Activated CD8-positive, alpha-beta memory T cell treated with anti-CD3 and anti-CD28 coated beads for 24 hours (primary cell): ENCODE results near the gene MYOM3.
"Not testable (repeated sequence)": the region's sequence is repeated elsewhere in the genome, so short reads cannot be mapped to it uniquely, and the experiment has no call there.

Experiments
- DNase-seq: peaks from one replicate; pipeline ENCODE4 v3.0.0-alpha.2; 2020

MYOM3 gene

GRCh38 chr1:24069817-24070216, 42.1 kb downstream of the MYOM3 start:
- DNase-seq, result no peak

GRCh38 chr1:24067978-24068377, 44.0 kb downstream of the MYOM3 start:
- no peak for DNase-seq

DNA sequence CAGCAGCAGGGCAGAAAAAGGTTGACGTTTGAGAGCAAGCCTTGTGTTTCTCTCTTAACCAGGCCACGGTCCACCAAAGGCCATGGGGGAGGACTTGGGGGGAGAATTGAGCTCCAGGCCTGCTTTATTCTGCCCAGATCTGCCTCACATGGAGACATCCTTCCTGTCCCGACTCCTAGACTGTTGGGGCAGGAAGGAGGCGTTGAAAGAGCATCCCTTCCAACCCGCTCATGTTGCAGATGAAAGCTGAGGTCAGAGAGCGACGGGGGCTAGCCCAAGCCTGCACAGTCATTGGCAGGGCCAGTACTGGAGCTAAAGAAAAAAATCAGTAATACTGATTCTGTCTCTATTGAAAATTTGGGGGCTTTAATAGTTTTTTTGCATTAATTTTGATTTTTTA, 46.6 kb downstream of the MYOM3 start:
- no peak for DNase-seq

DNA sequence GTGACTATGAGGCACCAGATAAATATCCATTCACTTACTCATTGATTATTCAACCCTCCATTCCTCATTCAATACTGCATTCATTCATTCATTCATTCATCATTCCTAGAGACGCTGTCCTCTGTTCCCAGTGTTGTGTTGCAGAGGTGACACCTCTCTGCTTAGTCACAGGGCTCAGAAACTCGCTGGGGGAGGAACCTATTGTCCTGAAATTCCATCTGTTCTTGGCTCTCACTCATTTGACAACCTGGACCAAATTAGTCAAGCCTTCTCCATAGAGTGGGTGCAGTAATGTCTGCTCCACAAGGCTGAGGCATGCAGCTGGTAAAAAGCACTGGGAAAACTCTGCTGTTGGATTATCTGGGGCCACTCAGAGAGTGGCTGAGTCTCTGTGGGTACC, 49.7 kb downstream of the MYOM3 start:
- DNase-seq, result no peak

GRCh38 chr1:24060482-24060881, 51.5 kb downstream of the MYOM3 start:
- DNase-seq, result no peak

DNA sequence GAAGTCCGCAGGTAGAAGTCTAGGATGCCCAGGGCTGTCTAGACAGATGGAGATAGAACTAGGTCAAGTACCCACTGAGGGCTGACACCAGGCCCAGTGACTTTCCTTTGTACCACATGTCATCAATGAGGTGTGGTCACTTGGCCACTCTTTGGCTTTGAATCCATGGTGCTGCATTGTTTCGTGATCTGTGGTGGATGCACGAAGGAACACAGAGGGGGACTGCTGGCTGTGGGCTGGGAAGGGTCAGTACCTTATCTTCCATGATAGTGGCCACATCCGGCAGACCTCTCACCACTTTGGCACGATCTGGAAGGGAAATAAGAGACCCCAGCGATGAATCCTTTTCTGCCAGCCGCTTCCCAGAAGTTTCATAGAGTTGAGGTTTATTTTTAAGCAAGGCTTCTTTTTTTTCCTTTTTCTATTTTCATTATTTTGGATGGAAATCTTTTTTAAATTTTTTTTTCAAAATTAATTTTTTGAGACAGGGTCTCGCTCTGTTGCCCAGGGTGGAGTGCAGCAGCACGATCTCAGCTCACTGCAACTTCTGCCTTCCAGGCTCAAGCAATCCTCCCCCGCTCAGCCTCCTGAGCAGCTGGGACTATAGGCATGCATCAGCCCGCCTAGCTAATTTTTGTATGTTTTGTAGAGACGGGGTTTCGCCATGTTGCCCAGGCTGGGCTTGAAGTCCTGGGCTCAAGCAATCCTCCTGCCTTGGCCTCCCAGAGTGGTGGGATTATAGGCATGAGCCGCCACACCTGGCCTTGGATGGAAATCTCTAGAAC, 53.1 kb downstream of the MYOM3 start:
- DNase-seq, result no peak

GRCh38 chr1:24057171-24057570, 54.8 kb downstream of the MYOM3 start:
- no peak for DNase-seq

DNA sequence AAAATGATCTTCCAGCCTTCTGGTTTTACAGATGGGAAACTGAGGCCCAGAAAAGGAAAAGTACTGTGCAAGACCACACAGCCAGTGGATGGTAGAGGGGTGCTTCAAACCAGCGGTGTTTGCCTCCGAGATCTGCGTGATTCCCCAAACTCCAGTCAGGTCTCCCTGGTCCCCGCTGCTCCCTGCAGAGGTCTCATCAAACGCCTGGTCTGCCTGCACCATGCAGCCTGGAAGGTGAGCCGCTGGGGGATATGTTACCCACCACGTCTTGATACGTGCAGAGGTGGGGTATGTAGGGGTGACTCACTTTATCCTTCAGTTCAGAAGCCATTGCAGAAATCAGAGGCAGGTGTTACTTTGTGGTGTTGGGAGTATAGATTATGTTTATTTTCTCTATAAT, 56.3 kb downstream of the MYOM3 start:
- no peak for DNase-seq

DNA sequence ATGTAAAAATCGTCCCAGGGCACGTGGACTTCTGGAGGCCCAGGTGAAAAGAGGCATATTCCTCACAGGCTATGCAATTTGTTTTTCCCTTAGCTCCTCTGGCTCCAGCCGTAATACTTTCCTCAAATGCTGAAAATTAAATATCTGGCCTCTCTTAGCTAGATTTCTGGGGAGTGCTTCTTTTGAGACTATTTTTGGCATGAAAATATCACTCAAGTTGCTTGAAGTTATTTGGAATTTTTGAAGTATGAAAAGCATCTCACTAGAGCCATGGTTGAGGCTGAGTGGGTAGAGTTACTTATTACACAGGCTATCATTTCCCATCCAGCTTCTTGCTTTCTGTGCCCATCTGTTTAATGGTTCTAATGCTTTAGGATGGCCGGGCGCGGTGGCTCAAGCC, 59.7 kb downstream of the MYOM3 start:
- DNase-seq, result no peak

GRCh38 chr1:24051206-24051945, 60.6 kb downstream of the MYOM3 start:
- no peak for DNase-seq

- no peak for DNase-seq
Measured at GRCh38 chr1:24049733-24050132, 62.2 kb downstream of the MYOM3 start.

DNA sequence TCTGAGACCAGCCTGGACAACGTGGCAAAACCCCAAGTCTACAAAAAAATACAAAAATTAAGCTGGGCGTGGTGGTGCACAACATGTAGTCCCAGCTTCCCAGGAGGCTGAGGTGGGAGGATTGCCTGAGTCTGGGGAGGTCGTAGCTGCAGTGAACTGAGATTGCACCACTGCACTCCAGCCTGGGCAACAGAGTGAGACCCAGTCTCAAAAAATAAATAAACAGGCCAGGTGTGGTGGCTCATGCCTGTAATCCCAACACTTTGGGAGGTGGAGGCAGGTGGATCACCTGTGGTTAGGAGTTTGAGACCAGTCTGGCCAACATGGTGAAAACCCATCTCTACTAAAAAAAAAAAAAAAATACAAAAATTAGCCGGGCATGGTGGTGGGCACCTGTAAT, 63.0 kb downstream of the MYOM3 start:
- not testable (repeated sequence) for DNase-seq

DNA sequence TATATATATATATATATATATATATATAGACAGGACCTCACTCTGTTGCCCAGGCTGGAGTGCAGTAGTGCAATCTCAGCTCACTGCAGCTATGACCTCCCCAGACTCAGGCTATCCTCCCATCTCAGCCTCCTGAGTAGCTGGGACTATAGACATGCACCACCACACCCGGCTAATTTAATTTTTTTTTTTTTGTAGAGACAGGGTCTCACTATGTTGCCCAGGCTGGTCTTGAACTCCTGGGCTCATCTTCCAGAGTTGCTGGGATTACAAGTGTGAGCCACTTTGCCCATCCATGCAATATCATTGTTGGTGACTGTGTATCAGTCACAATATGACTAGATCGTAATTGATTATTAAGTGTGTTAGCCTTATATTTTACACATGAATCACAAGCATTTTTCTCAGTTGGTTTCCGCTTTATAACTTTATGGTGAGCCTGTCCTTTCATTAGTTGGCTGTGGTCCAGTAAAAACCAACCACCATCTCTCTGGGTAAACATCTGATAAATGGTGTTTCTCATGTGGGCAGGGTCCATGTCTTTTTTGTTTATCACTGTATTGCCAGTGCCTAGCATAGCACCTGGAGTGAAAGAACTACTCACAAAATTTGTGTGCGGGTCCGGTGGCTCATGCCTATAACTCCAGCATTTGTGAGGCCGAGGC, 63.6 kb downstream of the MYOM3 start:
- DNase-seq, result no peak

DNA sequence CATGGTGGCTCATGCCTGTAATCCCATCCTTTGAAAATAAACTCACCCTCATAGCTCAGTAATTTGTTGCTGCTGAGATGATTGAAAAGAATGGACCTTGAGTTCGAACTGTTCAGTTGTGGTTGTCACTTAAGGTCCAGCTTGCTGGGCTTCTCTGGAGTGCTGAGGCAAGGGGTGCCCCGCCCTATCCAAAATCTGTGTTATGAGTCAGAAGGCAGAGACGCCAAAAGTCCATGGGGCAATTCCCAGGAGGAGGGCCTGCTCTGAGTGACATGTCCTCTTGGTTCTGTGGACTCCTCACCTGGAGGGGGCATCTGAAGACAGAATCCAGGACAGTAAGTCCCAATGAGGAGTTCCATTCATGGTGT, 64.8 kb downstream of the MYOM3 start:
- no peak for DNase-seq

DNA sequence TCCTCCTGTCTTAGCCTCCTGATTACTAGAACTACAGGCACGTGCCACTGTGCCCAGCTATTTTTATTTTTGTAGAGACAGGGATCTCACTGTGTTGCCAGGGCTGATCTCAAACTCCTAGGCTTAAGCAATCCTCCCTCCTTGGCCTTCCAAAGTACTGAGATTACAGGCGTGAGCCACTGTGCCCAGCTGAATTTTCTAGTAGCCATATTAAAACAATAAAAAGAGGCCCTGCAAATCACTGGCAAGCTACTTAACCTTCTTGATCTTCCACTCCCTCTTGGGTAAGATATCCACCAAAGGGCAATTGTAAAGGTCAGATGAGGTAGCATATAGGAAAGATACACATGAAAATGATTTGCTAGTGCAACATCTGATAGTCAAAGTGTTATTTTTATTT, 66.2 kb downstream of the MYOM3 start:
- DNase-seq, result no peak

- DNase-seq, result not testable (repeated sequence)
Measured at GRCh38 chr1:24044672-24045071, 67.3 kb downstream of the MYOM3 start.

DNA sequence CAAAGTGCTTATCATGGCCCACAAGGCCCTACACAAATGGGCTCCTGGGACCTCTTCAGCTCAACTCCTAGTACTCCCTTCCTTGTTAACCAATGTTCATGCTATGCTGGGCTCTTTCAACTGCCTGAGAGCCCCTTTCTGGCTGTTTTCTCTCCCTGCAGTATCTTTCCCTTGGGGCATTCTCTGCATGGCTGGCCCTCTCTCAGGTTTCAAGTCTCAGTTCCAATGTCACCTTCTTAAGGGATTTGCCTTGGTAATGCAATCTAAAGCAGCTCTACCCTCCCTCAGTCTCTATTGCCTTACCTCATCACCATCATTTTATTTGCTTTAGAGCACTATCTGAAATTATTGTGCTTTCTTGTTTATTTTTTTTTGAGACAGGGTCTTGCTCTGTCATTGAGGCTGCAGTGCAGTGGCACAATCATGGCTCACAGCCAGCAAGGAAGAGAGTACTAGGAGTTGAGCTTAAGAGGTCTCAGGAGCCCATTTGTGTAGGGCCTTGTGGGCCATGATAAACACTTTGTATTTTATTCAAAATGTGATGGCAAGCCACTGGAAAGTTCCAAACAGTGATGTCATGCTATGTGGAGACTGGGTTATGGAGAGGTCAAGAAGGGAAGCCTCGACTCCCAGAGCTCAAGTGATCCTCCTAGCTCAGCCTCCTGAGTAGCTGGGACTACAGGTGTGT, 68.4 kb downstream of the MYOM3 start:
- no peak for DNase-seq

DNA sequence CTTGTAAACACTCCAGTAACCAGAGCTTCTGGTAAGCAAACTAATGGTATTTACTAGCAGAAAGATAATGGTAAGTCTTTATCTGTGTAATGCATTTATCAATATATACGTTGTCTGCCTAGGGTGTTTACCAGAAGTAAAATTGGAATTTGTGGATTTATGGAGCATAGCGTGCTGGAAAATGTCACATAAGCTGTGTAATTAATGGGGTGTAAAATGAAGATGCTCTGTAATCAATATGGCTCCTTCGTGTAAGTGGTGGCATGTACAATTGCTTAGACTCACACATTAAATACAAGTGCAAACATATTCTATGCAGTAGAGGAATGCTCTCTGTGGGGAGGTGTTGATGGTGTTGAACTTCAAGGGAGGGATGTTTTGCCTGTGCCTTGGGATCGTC, 69.6 kb downstream of the MYOM3 start:
- no peak for DNase-seq

DNA sequence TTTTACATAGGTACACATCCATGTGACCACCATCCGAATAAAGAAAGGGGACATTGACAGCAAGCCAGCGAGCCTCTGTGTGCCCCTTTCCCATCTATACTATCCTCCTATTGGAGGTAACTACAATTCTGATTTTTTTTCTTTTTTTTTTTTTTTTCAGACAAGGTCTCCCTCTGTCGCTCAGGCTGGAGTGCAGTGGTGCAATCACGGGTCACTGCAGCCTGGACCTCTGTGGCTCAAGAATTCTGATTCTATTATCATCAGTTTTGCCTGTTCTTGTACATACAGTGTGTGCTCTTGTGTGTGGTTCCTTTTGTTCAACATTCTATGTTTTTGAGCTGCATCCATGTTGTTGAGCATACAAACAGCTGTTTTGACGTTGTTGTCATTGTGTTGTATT, 75.8 kb downstream of the MYOM3 start:
- DNase-seq, result no peak

GRCh38 chr1:24032981-24033380, 79.0 kb downstream of the MYOM3 start:
- no peak for DNase-seq

- not testable (repeated sequence) for DNase-seq
Measured at GRCh38 chr1:24030976-24031516, 80.9 kb downstream of the MYOM3 start.

- DNase-seq, result no peak
Measured at GRCh38 chr1:24027838-24028468, 84.0 kb downstream of the MYOM3 start.
